Activated naive CD8-positive, alpha-beta T cell treated with anti-CD3 and anti-CD28 coated beads for 36 hours (primary cell): ENCODE measurements around the gene SIRT4. TPM values are rescaled to one million over a fixed set of nuclear protein-coding genes. Genes with fewer than 3 reads are reported as not detected.
"Not testable (repeated sequence)": the region's sequence is repeated elsewhere in the genome, so short reads cannot be mapped to it uniquely, and the experiment has no call there.

Source experiments
- DNase-seq: peaks from one replicate; pipeline ENCODE4 v3.0.0; 2021
- H3K27ac Mint-ChIP-seq: one replicate; pipeline ENCODE4 v1.8.0; 2022; ENCODE audit warnings: mild to moderate bottlenecking, moderate library complexity, mixed read lengths
- H3K27me3 Mint-ChIP-seq: one replicate; pipeline ENCODE4 v1.8.0; 2022; ENCODE audit warnings: mild to moderate bottlenecking, mixed read lengths
- H3K36me3 Mint-ChIP-seq: one replicate; pipeline ENCODE4 v1.8.0; 2021; ENCODE audit warnings: mild to moderate bottlenecking, mixed read lengths
- H3K4me1 Mint-ChIP-seq: one replicate; pipeline ENCODE4 v1.8.0; 2021; ENCODE audit warnings: mixed read lengths
- H3K4me3 Mint-ChIP-seq: one replicate; pipeline ENCODE4 v1.8.0; 2022; ENCODE audit warnings: mild to moderate bottlenecking, moderate library complexity, mixed read lengths
- H3K9me3 Mint-ChIP-seq: one replicate; pipeline ENCODE4 v1.8.0; 2022; ENCODE audit warnings: mixed read lengths
- total RNA-seq, 2 experiments: library from RNA; stranded (reverse); gene quantifications; one replicate each; pipeline ENCODE4 v1.2.3, GENCODE V29; 2021

Gene SIRT4
- 1 to 10 TPM; 1.9 to 2.1 TPM for total RNA-seq

GRCh38 chr12:120301962-120302815 is at the start of gene SIRT4:
SIRT4 (plus strand) TSS chr12:120302321; CDS start chr12:120303562, 1,241 bp downstream.
- Mint-ChIP-seq H3K27me3 (no peaks in the 10 kb centered on the region), H3K27ac (peak within 1 kb of the TSS; percentile 87), H3K36me3 (no peaks in the 10 kb centered on the region), H3K9me3 (no peaks in the 10 kb centered on the region), H3K4me1 (peaks cover 3% of the 10 kb centered on the region), H3K4me3 (peak within 1 kb of the TSS; percentile 91)
- peak; percentile 83 for DNase-seq

GRCh38 chr12:120253313-120253712 is 48.8 kb upstream of the SIRT4 start:
- not testable (repeated sequence) for H3K9me3 Mint-ChIP-seq, H3K27me3 Mint-ChIP-seq, DNase-seq
- H3K4me1 Mint-ChIP-seq = peaks cover 75% of the 10 kb centered on the region
- H3K27ac Mint-ChIP-seq = peak overlapping the region; percentile 82
- H3K4me3 Mint-ChIP-seq = peak overlapping the region; percentile 53
- H3K36me3 Mint-ChIP-seq = peaks cover 13% of the 10 kb centered on the region

- Mint-ChIP-seq H3K9me3 (no peaks in the 10 kb centered on the region), H3K4me3 (no peak overlapping the region), H3K36me3 (peaks cover 12% of the 10 kb centered on the region), H3K27me3 (no peaks in the 10 kb centered on the region), H3K27ac (peak overlapping the region; percentile 53), H3K4me1 (peaks cover 70% of the 10 kb centered on the region)
- no peak for DNase-seq
These were observed 47.3 kb upstream of the SIRT4 start for GRCh38 chr12:120254809-120255208.

- Mint-ChIP-seq H3K27ac (no peak overlapping the region), H3K9me3 (no peaks in the 10 kb centered on the region), H3K36me3 (peaks cover 4% of the 10 kb centered on the region)
These were observed 44.9 kb upstream of the SIRT4 start for GRCh38 chr12:120257041-120257821.

GRCh38 chr12:120258323-120258896 is 43.7 kb upstream of the SIRT4 start:
- H3K36me3 Mint-ChIP-seq = peaks cover 4% of the 10 kb centered on the region
- no peaks in the 10 kb centered on the region for H3K27me3 Mint-ChIP-seq
- H3K4me1 Mint-ChIP-seq = peaks cover 70% of the 10 kb centered on the region
- H3K9me3 Mint-ChIP-seq = no peaks in the 10 kb centered on the region
- no peak for DNase-seq
- H3K4me3 Mint-ChIP-seq = no peak overlapping the region
- H3K27ac Mint-ChIP-seq = peak overlapping the region; percentile 50

More at GRCh38 chr12:120257041-120257821, 44.9 kb upstream of the SIRT4 start:
- DNase-seq = no peak
- Mint-ChIP-seq H3K4me1 (peaks cover 71% of the 10 kb centered on the region), H3K4me3 (no peak overlapping the region), H3K27me3 (no peaks in the 10 kb centered on the region)

- Mint-ChIP-seq H3K36me3 (peaks cover 4% of the 10 kb centered on the region), H3K4me3 (no peak overlapping the region)
These were observed 42.5 kb upstream of the SIRT4 start for GRCh38 chr12:120259418-120260202.

GRCh38 chr12:120260607-120261006 is 41.5 kb upstream of the SIRT4 start:
- H3K4me1 Mint-ChIP-seq = peaks cover 71% of the 10 kb centered on the region
- DNase-seq = no peak
- no peak overlapping the region for H3K27ac Mint-ChIP-seq
- no peaks in the 10 kb centered on the region for H3K9me3 Mint-ChIP-seq
- H3K36me3 Mint-ChIP-seq = no peaks in the 10 kb centered on the region
- no peak overlapping the region for H3K4me3 Mint-ChIP-seq
- no peaks in the 10 kb centered on the region for H3K27me3 Mint-ChIP-seq

More at GRCh38 chr12:120259418-120260202, 42.5 kb upstream of the SIRT4 start:
- Mint-ChIP-seq H3K9me3 (no peaks in the 10 kb centered on the region), H3K27ac (peak overlapping the region; percentile 43), H3K27me3 (no peaks in the 10 kb centered on the region), H3K4me1 (peaks cover 74% of the 10 kb centered on the region)
- DNase-seq = no peak

GRCh38 chr12:120261951-120262851 is 39.9 kb upstream of the SIRT4 start:
- peak; percentile 28 for DNase-seq
- peaks cover 68% of the 10 kb centered on the region for H3K4me1 Mint-ChIP-seq
- no peaks in the 10 kb centered on the region for H3K9me3 Mint-ChIP-seq
- H3K27me3 Mint-ChIP-seq = no peaks in the 10 kb centered on the region
- peak overlapping the region; percentile 73 for H3K4me3 Mint-ChIP-seq
- no peaks in the 10 kb centered on the region for H3K36me3 Mint-ChIP-seq
- peak overlapping the region; percentile 83 for H3K27ac Mint-ChIP-seq

GRCh38 chr12:120262852-120263747 is 39.0 kb upstream of the SIRT4 start:
- H3K4me3 Mint-ChIP-seq = peak overlapping the region; percentile 82
- peaks cover 61% of the 10 kb centered on the region for H3K4me1 Mint-ChIP-seq

GRCh38 chr12:120263748-120264085 is 38.4 kb upstream of the SIRT4 start:
- Mint-ChIP-seq H3K4me3 (peak overlapping the region; percentile 82), H3K4me1 (peaks cover 57% of the 10 kb centered on the region), H3K27ac (peak overlapping the region; percentile 62), H3K27me3 (no peaks in the 10 kb centered on the region), H3K9me3 (no peaks in the 10 kb centered on the region), H3K36me3 (no peaks in the 10 kb centered on the region)
- no peak for DNase-seq

More at GRCh38 chr12:120262852-120263747, 39.0 kb upstream of the SIRT4 start:
- H3K9me3 Mint-ChIP-seq = no peaks in the 10 kb centered on the region
- H3K27ac Mint-ChIP-seq = peak overlapping the region; percentile 83
- DNase-seq = no peak
- no peaks in the 10 kb centered on the region for H3K36me3 Mint-ChIP-seq
- H3K27me3 Mint-ChIP-seq = no peaks in the 10 kb centered on the region

- Mint-ChIP-seq H3K27me3 (no peaks in the 10 kb centered on the region), H3K36me3 (no peaks in the 10 kb centered on the region), H3K27ac (peak overlapping the region; percentile 69), H3K4me3 (peak overlapping the region; percentile 82), H3K4me1 (peaks cover 56% of the 10 kb centered on the region), H3K9me3 (no peaks in the 10 kb centered on the region)
- DNase-seq = no peak
These were observed 37.8 kb upstream of the SIRT4 start for GRCh38 chr12:120264086-120264903.

- no peaks in the 10 kb centered on the region for H3K9me3 Mint-ChIP-seq
- peaks cover 49% of the 10 kb centered on the region for H3K4me1 Mint-ChIP-seq
- peak overlapping the region; percentile 69 for H3K27ac Mint-ChIP-seq
- no peak for DNase-seq
- peak overlapping the region; percentile 82 for H3K4me3 Mint-ChIP-seq
- H3K36me3 Mint-ChIP-seq = no peaks in the 10 kb centered on the region
- no peaks in the 10 kb centered on the region for H3K27me3 Mint-ChIP-seq
These were observed 37.1 kb upstream of the SIRT4 start for GRCh38 chr12:120264904-120265472.
